HCT116 (cell line): ENCODE measurements around the gene SIL1.

Experiments
- CTCF ChIP-seq, 3 experiments: fragments of 200-600 bp in 1 of 3; sonication (generic) in 1 of 3; IDR thresholded peaks in 2 of 3; conservative IDR thresholded peaks in 1 of 3; 2 replicates each; pipeline ENCODE4 v1.5.1; 2012 to 2017; ENCODE audit warnings: low read depth in 2 of 3, low read length in 2 of 3, antibody characterized with exemption in 1 of 3, borderline replicate concordance in 1 of 3, control low read depth in 1 of 3, mild to moderate bottlenecking in 1 of 3, mixed read lengths in 1 of 3, mixed run types in 1 of 3, moderate library complexity in 1 of 3; ENCODE audit not compliant: insufficient read depth in 1 of 3
- EZH2 ChIP-seq: fragments of 200-600 bp; sonication (generic); IDR thresholded peaks from 2 replicates; pipeline ENCODE4 v1.6.1; 2017; ENCODE audit warnings: antibody characterized with exemption, mixed run types
- FOSL1 ChIP-seq: IDR thresholded peaks from 2 replicates; pipeline ENCODE4 v1.6.1; 2012; ENCODE audit warnings: low read depth
- MAX ChIP-seq: IDR thresholded peaks from 2 replicates; pipeline ENCODE4 v1.6.1; 2012
- POLR2A ChIP-seq: IDR thresholded peaks from 2 replicates; pipeline ENCODE4 v1.7.0; 2011; ENCODE audit warnings: borderline replicate concordance; ENCODE audit not compliant: insufficient read depth, insufficient read length; ENCODE audit errors: extremely low read depth
- POLR2AphosphoS5 ChIP-seq: IDR thresholded peaks from 2 replicates; pipeline ENCODE4 v1.6.1; 2011; ENCODE audit warnings: mild to moderate bottlenecking, low read depth, low read length, moderate library complexity
- RAD21 ChIP-seq: IDR thresholded peaks from 2 replicates; pipeline ENCODE4 v1.6.1; 2012; ENCODE audit warnings: low read depth, mild to moderate bottlenecking
- SP1 ChIP-seq: IDR thresholded peaks from 2 replicates; pipeline ENCODE4 v1.6.1; 2012; ENCODE audit warnings: low read depth
- TF ChIP-seq, protein P1 (sequence below): IDR thresholded peaks from 2 replicates; pipeline ENCODE4 v1.6.1; 2012; ENCODE audit warnings: low read depth

- TF ChIP-seq CTCF (IDR thresholded peaks at IDR 0.05 in 2 of 3, conservative IDR thresholded peaks at IDR 0.05 in 1 of 3; ENCODE audit: borderline replicate concordance in 1 of 3, insufficient read depth in 1 of 3, low read depth in 2 of 3, low read length in 2 of 3), result no peak
- no peak for TF ChIP-seq POLR2A
- TF ChIP-seq POLR2AphosphoS5, result no peak
- no peak for TF ChIP-seq FOSL1
- TF ChIP-seq, protein P1, sequence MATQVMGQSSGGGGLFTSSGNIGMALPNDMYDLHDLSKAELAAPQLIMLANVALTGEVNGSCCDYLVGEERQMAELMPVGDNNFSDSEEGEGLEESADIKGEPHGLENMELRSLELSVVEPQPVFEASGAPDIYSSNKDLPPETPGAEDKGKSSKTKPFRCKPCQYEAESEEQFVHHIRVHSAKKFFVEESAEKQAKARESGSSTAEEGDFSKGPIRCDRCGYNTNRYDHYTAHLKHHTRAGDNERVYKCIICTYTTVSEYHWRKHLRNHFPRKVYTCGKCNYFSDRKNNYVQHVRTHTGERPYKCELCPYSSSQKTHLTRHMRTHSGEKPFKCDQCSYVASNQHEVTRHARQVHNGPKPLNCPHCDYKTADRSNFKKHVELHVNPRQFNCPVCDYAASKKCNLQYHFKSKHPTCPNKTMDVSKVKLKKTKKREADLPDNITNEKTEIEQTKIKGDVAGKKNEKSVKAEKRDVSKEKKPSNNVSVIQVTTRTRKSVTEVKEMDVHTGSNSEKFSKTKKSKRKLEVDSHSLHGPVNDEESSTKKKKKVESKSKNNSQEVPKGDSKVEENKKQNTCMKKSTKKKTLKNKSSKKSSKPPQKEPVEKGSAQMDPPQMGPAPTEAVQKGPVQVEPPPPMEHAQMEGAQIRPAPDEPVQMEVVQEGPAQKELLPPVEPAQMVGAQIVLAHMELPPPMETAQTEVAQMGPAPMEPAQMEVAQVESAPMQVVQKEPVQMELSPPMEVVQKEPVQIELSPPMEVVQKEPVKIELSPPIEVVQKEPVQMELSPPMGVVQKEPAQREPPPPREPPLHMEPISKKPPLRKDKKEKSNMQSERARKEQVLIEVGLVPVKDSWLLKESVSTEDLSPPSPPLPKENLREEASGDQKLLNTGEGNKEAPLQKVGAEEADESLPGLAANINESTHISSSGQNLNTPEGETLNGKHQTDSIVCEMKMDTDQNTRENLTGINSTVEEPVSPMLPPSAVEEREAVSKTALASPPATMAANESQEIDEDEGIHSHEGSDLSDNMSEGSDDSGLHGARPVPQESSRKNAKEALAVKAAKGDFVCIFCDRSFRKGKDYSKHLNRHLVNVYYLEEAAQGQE, result no peak
- no peak for TF ChIP-seq SP1
- TF ChIP-seq EZH2, result no peak
- TF ChIP-seq MAX, result no peak
- no peak for TF ChIP-seq RAD21
Observed at GRCh38 chr5:138961729-138962128, 236.4 kb downstream of the SIL1 start.
